A549 treated with DMSO at 1 μM for 4 hours (cell line): Measurements from ENCODE around the gene ACOT9. TPM values are rescaled to one million over a fixed set of nuclear protein-coding genes. Genes with fewer than 3 reads are reported as not detected.

Experiments
- total RNA-seq: library from RNA; stranded (reverse); fragments of 200-300 nt; extraction: Qiagen RNA extraction; gene quantifications from 5 replicates; pipeline ENCODE4 v1.2.3, GENCODE V29; 2022; ENCODE audit warnings: low read depth

Gene ACOT9
- total RNA-seq = 93.6 to 105 TPM (median 101 TPM) in 5 replicates

DNA sequence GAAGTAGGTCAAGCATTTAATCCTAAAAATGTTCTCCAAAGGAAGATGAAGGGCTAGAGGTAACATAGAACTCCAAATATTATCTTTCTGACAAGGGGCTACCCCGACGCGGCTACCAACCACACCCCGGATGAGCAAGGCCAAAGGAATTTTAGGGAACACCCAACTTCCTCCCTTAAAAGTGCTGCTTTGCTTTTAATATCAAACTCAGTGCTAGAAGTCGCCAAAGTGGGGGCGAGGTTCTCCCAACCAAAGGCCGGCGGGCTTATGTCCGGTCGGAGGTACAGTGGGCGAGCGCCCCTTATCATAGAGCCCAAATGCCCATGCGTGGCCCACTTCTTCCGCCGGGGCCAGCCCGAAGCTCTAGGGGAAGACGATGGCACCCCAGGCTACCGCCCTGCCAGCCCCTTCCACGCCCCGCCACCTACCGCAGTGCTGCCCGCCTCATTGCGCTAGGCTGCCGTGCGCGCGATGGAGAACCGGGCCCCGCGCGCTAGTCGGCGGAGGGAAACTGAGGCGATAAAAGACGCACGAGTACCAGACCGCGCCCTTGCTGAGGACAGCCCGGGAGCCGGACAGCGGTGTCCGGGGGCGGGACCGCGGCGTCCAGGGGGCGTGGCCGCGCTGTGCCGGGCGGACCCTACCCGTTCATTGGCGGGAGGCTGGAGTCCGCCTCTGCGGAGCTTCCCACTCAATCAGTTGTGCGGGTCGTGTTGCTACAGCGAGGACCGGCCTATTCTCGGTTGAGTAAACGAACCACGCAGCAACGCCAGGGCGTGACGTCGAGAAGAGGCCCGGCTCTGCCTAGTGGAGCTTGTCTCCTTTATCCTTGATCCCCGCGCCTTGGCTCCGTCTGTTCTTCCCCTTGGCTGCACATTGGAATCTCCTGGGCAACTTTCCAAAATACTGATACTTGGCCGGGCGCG, at the start of gene ACOT9:
Gene ACOT9, minus strand, starts transcription at position 580 of the 926 bp plus-strand sequence. Its CDS starts 132 bp downstream, at position 448.

DNA sequence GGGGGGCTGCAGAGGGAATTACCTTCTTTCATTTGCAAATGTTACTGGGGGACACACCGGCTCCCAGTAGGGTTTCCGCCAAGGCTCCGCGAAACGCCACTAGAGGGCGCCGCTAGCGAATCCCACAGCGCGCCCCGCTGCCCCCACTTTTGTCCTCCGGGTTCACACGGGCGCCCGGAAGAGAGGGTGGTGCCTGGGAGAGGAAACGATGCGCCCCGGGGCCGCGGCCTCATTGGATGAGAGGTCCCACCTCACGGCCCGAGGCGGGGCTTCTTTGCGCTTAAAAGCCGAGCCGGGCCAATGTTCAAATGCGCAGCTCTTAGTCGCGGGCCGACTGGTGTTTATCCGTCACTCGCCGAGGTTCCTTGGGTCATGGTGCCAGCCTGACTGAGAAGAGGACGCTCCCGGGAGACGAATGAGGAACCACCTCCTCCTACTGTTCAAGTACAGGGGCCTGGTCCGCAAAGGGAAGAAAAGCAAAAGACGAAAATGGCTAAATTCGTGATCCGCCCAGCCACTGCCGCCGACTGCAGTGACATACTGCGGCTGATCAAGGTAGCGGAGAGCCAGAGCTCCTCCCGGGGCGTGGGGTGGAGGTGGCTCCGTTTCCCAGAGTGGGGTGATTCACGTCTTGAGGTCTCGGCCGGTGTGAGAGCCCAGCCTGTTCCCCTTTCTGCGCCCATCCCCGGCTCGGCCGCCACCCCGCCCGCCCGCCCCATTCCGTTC, 40.0 kb upstream of the ACOT9 start, which contains the start of gene SAT1:
Gene SAT1, plus strand, starts transcription at position 311 of the 726 bp plus-strand sequence. Its CDS starts 179 bp downstream, at position 490.

DNA sequence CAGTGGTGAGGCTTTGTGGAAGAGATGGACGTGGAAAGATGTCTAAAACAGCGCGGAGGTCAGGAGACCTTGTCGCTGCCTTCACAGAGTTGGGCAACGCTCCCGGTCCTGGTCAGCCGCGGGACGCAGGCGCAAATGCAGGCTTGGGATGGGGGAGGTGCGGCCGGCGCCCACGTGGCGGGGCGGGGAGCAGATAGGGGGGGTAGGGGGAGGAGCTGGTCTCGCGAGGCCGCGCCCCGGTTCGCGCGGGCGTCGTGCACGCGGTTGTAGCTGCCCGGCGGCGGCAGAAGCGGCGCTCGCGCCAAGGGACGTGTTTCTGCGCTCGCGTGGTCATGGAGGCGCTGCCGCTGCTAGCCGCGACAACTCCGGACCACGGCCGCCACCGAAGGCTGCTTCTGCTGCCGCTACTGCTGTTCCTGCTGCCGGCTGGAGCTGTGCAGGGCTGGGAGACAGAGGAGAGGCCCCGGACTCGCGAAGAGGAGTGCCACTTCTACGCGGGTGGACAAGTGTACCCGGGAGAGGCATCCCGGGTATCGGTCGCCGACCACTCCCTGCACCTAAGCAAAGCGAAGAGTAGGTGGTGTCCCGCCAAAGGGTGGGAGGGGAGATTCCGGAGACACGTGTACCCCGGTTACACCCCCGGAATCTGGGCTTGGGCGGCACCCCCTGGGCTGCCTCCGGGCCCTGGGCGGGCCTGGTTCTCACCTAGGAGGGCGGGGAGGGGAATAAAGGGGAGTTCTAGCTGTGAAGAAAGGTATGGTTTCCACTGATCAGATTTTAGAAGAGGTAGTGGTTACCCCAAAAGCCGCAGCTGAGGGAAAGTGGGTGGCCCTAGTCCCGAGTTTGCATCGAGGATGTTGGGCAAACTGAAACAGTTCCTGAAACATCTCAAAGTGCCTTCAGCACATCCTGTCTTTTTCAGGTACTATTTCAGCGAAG, 75.6 kb downstream of the ACOT9 start, which contains the start of gene PRDX4:
Gene PRDX4, plus strand, starts transcription at position 255 of the 939 bp plus-strand sequence. Its CDS starts 78 bp downstream, at position 333.

Other genes with a start within 250 kb of the ACOT9 start
- 246 to 289 TPM (median 271 TPM) in 5 replicates for gene PRDX4, start 75.8 kb downstream of the ACOT9 start, total RNA-seq
- gene SAT1, start 39.9 kb upstream of the ACOT9 start, total RNA-seq = 372 to 461 TPM (median 444 TPM) in 5 replicates
- 33.3 to 39.8 TPM (median 34.3 TPM) in 5 replicates for gene APOO, start 164.7 kb upstream of the ACOT9 start, total RNA-seq
- 0.07 to 0.12 TPM in 2 of 5 replicates, not detected in the others for gene CXorf58, start 164.7 kb upstream of the ACOT9 start, total RNA-seq